ENCODE results near the gene CD99L2. TPM values are rescaled to one million over a fixed set of nuclear protein-coding genes. Genes with fewer than 3 reads are reported as not detected.

The CD99L2 gene
- 15.6 and 19.0 TPM in 2 replicates for total RNA-seq (2014; rRNA removed; shearing (Covaris generic))
- 44.3 and 47.3 TPM in 2 replicates for polyA plus RNA-seq (2015; cell fraction: cytosol; rRNA removed)
- polyA plus RNA-seq (2015; cell fraction: nucleus; rRNA removed) = 36.7 and 40.1 TPM in 2 replicates

GRCh38 chrX:150898343-150899190 lies at the start of gene CD99L2:
TSS of gene CD99L2 (minus strand) at chrX:150898668. CDS start at chrX:150898588, 80 bp downstream.
- peak; percentile 84 for DNase-seq (ENCODE audit: low read depth)

- DNase-seq (ENCODE audit: low read depth) = no peak
Observed at GRCh38 chrX:150944233-150944632, 45.8 kb upstream of the CD99L2 start.

- no peak for DNase-seq (ENCODE audit: low read depth)
Observed at GRCh38 chrX:150942942-150943594, 44.6 kb upstream of the CD99L2 start.

- no peak for DNase-seq (ENCODE audit: low read depth)
Observed at GRCh38 chrX:150941580-150941979, 43.1 kb upstream of the CD99L2 start.

GRCh38 chrX:150940844-150941495 lies 42.5 kb upstream of the CD99L2 start:
- DNase-seq (ENCODE audit: low read depth) = no peak

- DNase-seq (ENCODE audit: low read depth) = no peak
Observed at GRCh38 chrX:150936556-150936955, 38.1 kb upstream of the CD99L2 start.

GRCh38 chrX:150935467-150935866 lies 37.0 kb upstream of the CD99L2 start:
- peak; percentile 9 for DNase-seq (ENCODE audit: low read depth)

GRCh38 chrX:150934453-150934852 lies 36.0 kb upstream of the CD99L2 start:
- DNase-seq (ENCODE audit: low read depth) = peak; percentile 59

GRCh38 chrX:150933945-150934350 lies 35.5 kb upstream of the CD99L2 start:
- DNase-seq (ENCODE audit: low read depth) = no peak

GRCh38 chrX:150929058-150929457 lies 30.6 kb upstream of the CD99L2 start:
- no peak for DNase-seq (ENCODE audit: low read depth)

GRCh38 chrX:150926791-150927190 lies 28.3 kb upstream of the CD99L2 start:
- DNase-seq (ENCODE audit: low read depth) = no peak

- no peak for DNase-seq (ENCODE audit: low read depth)
Observed at GRCh38 chrX:150926304-150926703, 27.8 kb upstream of the CD99L2 start.

GRCh38 chrX:150919401-150919800 lies 20.9 kb upstream of the CD99L2 start:
- no peak for DNase-seq (ENCODE audit: low read depth)

- no peak for DNase-seq (ENCODE audit: low read depth)
Observed at GRCh38 chrX:150913511-150913910, 15.0 kb upstream of the CD99L2 start.

- no peak for DNase-seq (ENCODE audit: low read depth)
Observed at GRCh38 chrX:150907474-150907873, 9.0 kb upstream of the CD99L2 start.

- DNase-seq (ENCODE audit: low read depth) = no peak
Observed at GRCh38 chrX:150906694-150907093, 8.2 kb upstream of the CD99L2 start.

GRCh38 chrX:150905293-150905692 lies 6.8 kb upstream of the CD99L2 start:
- DNase-seq (ENCODE audit: low read depth) = no peak

GRCh38 chrX:150903110-150903508 lies 4.6 kb upstream of the CD99L2 start:
- DNase-seq (ENCODE audit: low read depth) = no peak

GRCh38 chrX:150902434-150903109 lies 4.1 kb upstream of the CD99L2 start:
- no peak for DNase-seq (ENCODE audit: low read depth)

GRCh38 chrX:150899191-150899757 lies 806 bp upstream of the CD99L2 start:
- DNase-seq (ENCODE audit: low read depth) = no peak
